NCI-H2227 treated with DMSO at 0.1 percent for 48 hours (cell line): ENCODE data around the gene ADGRD1.
"Not testable (repeated sequence)": the region's sequence is repeated elsewhere in the genome, so short reads cannot be mapped to it uniquely, and the experiment has no call there.

Experiments
- DNase-seq: peaks from one replicate; lab custom pipeline; 2025; lab: John Stamatoyannopoulos, UW

Gene ADGRD1

DNA sequence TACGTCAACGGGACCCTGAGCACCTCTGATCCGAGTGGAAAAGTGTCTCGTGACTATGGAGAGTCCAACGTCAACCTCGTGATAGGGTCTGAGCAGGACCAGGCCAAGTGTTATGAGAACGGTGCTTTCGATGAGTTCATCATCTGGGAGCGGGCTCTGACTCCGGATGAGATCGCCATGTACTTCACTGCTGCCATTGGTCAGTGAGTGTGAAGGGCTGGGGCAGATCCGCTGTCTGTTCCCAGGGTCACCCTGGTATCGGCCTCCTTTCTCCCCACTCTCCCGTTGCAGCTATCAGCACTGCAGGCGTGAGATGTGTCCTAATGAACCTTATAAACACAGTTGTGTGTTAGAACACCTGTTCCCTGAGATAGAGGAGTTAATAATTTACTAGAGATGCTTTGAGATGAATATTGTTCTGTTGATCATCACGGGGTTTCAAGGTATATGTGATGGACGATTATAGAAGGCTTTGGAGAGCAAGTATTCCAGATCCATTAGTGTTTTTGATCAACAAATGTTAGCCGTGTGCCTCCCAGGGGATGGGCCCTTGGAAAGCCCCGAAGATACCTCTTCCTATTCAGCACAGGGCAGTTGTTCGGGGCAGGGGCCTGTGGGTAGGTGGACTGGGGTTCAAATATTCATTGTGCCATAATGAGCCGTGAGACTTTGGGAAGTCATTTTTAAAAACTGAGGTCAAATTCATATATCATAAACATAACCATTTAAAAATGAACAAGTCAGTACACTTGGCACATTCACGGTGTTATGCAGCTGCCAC is 33.6 kb downstream of the ADGRD1 start:
- no peak for DNase-seq

- DNase-seq: no peak
Measured at GRCh38 chr12:130988261-130988660, 34.6 kb downstream of the ADGRD1 start.

DNA sequence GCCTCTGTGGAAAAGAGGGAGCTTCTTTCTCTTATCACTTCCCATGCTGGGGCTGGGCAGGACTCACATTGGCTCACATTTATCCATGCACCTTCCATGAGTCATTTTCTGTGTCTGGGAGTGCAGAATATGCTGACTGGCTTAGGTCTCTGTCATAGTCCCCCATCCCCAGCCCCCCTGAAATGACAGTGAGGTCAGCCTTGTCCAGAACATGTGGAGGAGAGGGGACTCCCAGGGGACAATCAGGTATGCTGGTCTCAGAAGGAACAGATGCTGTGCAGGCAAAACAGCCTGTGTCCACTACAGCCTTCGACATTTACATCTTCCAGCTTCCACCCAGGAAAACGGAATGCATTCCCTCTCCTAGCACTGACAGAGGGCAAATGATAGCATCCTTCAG is 35.0 kb downstream of the ADGRD1 start:
- DNase-seq: no peak

- no peak for DNase-seq
Measured at GRCh38 chr12:130989391-130989790, 35.7 kb downstream of the ADGRD1 start.

- DNase-seq: no peak
Measured at GRCh38 chr12:130990034-130990433, 36.3 kb downstream of the ADGRD1 start.

GRCh38 chr12:130992448-130992847 is 38.7 kb downstream of the ADGRD1 start:
- DNase-seq: no peak

DNA sequence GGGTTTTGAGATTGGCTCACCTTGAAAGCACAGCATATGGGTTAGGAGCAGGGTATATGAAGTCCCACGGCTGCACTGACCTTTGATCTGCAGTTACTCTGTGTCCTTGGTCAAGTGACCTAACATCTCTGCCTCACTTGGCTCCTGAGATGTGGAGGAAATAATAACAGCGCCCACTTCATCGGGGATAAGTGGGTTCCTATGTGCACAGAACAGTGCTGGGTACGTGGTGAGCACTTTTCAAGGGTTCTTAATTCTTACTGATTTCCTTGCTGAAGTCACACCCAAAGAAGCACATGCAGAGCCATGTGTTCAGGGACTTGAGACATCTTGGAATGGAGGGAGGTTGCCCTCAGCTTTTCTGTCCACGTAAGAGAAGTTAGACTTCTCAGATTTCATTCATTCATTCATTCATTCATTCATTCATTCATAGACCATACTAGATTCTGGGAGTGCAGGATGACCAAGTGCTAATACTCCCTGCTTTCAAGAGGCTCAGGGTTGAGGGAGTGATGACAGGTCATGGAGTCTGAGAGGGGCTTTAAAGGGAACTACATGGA is 39.4 kb downstream of the ADGRD1 start:
- DNase-seq: no peak

DNA sequence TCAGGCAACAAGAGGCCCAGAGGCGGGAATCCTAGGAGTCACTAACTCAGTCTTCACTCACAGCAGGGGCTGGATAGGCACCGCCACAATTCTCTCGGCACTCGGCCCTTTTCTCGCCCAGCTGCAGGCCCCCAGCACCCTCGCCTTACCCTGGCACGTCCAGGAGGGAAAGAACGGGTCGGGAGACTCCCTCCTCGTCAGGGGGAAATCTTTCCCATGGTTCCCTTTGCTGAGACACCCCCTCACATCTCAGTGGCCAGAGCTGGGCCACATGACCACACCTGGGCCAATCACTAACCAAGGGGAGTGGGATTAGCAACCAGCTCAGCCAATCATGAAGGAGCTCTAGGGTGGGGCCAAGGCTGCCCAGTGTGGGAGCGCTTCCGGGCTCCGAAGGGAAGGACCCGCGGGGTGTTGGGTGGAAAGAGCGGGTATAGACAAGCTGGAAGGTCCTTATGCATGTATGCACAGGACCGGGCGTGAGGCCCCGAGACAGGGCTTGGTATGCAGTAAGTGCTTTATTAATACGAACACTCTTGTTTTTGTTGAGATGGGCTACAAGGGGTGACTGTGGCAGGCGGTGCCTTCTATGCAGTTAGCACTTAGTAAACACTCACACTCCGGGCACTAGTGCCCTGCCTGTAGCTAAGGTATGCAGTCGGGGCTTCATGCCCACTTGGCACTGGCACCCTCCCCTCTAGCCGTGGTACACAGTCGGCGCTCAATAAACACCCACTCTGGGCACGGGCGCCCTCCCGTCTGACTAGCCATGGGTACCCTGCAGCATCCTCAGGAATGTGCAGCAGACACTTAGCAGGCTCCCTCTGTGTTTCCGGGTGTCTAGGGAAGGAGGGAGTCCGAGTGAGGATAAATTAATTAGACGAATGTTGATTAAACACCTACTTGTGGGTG is 40.3 kb downstream of the ADGRD1 start:
- DNase-seq: peak; percentile 38

GRCh38 chr12:130994821-130995375 is 41.2 kb downstream of the ADGRD1 start:
- DNase-seq: no peak

DNA sequence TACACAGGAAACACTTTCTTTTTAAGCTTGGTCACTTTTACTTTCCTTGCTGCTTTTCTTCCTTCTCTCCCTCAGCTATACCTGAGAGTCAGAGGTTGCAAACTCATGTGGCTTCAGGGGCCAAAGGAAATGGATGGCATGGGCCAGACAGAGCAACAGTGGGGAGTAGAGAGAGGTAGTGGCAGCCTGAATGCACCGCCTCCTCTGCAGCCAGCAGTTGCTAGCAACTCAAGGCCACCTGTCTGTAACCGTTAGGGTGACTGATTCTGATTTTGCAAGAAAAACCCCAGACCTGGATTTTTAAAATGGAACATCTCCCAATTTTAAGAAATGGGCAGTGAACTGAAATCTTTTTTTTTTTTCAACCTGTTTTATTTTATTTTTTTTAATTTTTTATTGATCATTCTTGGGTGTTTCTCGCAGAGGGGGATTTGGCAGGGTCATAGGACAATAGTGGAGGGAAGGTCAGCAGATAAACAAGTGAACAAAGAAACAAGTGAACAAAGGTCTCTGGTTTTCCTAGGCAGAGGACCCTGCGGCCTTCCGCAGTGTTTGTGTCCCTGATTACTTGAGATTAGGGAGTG is 41.8 kb downstream of the ADGRD1 start:
- not testable (repeated sequence) for DNase-seq

DNA sequence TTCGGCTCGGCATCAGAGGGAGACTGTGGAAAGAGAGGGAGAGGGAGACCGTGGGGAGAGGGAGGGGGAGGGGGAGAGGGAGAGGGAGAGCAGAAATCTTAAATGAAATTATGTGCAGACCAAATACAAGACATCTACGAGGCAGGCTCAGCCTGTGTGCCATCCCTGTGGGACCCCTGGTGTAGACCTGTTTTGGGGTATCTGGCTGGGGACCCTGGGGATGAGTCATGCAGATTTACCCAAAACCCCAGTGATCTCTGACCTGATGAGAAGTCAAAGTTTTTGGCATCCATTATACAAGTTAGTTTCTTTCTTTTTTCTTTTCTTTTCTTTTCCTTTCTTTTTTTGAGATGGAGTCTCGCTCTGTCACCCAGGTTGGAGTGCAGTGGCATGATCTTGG is 44.4 kb downstream of the ADGRD1 start:
- DNase-seq: no peak

GRCh38 chr12:131000000-131000486 is 46.3 kb downstream of the ADGRD1 start:
- no peak for DNase-seq

- DNase-seq: no peak
Measured at GRCh38 chr12:131001493-131001892, 47.8 kb downstream of the ADGRD1 start.

- DNase-seq: no peak
Measured at GRCh38 chr12:131002216-131002631, 48.5 kb downstream of the ADGRD1 start.

DNA sequence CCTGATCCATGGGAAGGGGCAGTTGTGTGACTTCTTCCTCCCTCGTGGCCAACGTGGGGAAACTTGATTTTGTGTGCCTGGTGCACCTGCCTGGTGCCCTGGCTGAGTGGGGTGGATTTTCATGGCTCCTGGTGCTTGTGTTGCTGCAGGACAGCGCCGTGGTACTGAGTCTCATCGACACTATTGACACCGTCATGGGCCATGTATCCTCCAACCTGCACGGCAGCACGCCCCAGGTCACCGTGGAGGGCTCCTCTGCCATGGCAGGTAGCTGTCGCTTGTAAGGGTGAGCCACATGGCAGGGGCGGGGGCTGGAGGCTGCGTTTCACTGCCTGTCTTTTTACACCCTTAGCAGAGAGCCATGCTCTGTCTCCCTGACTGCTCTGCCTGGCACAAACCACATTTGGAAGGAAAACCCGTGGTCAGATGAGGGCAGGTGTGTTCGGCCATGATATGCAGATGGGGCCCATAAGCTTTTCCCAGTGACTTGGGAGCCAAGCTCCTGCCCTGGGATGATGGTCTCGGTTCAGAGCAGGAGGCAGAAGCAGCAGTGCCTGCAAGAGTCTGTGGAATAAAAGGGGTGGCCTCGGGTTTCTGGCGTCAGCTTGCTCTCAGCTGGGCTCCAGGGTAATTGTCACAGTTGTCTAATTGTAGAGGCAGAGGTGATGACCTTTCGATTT is 49.5 kb downstream of the ADGRD1 start:
- DNase-seq: no peak

DNA sequence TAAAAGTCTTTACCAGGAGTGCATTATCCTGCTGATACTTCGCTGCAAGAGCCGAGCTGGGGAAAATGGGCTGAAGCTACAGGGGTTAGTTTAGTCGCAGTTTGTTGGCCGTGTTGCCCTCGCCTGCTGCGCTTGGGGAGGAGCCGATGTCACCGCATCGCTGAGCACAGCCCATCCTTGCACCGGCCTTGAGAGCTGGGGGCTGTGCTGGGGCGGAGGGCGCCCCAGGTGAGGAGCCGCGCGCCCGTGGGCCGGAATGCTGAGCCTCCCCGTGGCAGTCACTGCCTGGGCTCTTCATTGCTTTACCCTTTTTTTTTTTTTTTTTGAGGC is 50.0 kb downstream of the ADGRD1 start:
- DNase-seq: peak; percentile 64

DNA sequence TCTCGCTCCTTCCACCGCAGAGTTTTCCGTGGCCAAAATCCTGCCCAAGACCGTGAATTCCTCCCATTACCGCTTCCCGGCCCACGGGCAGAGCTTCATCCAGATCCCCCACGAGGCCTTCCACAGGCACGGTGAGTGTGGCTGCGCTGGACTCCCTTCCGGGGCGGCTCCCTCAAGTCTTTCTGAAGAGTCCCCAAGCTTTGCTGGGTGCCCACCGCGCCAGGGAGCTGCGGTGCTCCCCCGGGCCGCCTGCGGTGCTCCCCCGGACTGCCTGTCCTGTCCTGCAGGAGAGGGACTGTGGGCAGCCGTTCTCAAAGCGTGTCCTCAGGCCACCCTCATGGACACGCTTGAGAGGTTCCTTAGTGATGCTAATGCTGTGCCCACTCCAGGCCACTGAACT is 50.5 kb downstream of the ADGRD1 start:
- no peak for DNase-seq

DNA sequence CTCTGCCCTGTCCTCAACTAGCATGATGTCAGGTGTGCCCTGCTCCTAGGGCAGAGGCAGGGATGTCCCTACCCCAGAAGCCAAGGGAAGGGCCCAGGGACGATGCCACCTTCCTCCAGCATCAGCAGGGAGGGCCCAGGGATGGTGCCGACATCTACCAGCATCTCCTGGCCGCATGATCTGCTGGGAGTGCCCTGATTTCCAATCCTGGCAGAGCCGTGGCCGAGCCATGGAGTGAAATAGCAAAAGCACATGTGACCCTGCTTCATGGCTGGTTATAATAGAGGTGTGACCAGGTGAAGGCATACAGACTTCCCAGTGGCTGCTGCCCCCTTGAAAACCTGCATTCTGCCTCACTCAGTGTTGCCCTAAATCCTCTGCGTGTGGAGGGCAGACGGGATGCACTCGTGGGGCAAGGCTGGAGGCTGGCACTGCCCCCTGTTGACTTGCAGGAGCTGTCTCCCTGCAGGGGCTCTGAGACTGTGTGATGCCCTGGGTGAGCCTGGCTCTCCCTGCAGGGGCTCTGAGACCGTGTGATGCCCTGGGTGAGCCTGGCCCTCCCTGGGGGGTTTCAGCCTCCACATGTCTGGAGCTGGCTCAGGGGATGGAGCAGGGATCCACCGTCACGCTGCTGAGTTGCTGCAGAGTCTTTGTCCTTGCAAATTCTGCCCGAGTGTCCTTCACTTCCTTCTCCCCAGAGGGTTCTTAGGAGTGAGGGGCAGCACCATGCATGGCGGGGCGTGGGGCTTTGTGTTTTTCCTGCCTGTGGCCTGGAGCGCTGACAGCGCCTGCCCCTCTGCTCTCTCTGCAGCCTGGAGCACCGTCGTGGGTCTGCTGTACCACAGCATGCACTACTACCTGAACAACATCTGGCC is 51.7 kb downstream of the ADGRD1 start:
- DNase-seq: no peak

DNA sequence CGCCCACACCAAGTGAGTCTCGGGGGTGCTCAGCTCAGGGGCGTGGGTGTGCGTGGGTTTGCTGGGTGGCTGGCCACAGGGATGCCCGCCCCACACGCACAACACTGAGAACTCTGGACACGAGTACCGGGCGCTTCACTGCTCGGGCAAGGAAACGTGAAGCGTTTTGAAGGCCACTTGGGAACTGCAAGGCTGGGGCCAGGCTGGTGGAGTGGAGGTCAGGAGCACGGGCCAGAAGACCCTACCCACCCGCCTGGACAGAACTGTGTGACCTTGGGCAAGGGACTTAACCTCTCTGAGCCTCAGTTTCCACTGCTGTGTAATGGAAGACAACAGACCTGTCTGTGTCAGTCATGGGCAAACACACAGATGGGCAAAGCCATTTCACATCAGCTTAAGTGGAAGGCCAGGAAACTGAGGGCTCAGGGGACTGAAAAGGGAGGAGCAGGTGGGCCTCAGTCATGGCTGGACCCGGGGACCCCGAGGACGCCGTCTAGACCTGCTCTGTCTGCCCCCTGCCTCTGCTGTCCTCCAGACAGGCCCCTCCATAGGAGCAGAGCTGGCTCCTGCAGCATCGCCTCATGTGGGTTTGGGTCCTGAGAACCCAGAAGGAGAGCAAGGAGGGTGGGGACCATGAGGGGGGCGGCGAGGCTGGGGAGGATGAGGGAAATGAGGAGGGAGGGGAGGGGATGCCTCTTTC is 52.5 kb downstream of the ADGRD1 start:
- DNase-seq: no peak
